Body of pancreas (tissue), 4 donors: ENCODE measurements around the gene NBEA. TPM values are rescaled to one million over a fixed set of nuclear protein-coding genes. Genes with fewer than 3 reads are reported as not detected.

Experiments
- ATAC-seq: fragments of 150-250 bp; one replicate; pipeline ENCODE4 v1.9.1; 2016
- DNase-seq, 4 donors: peaks; one replicate each; pipeline ENCODE4 v3.0.0-alpha.2; 2019
- H3K27ac ChIP-seq, 4 donors: fragments of 200-600 bp; sonication (generic); 1 replicate in 3 of 4; 2 replicates in 1 of 4; pipeline versions ENCODE4 v1.5.1 to v1.6.1; 2016 to 2019; ENCODE audit warnings: mild to moderate bottlenecking in 1 of 4, mixed read lengths in 1 of 4, moderate library complexity in 1 of 4
- H3K27me3 ChIP-seq, 2 donors: fragments of 200-600 bp; sonication (generic); one replicate each; pipeline ENCODE4 v1.6.0; 2016; ENCODE audit warnings: mild to moderate bottlenecking in 1 of 2
- H3K36me3 ChIP-seq, 2 donors: fragments of 200-600 bp; sonication (generic); replicated peaks in 1 of 2; 2 replicates each; pipeline ENCODE4 v1.5.1; 2016; ENCODE audit warnings: low read depth in 2 of 2; ENCODE audit not compliant: insufficient read depth in 1 of 2
- H3K4me1 ChIP-seq: fragments of 200-600 bp; sonication (generic); one replicate; pipeline ENCODE4 v1.6.0; 2016
- H3K4me3 ChIP-seq, 2 donors: fragments of 200-600 bp; sonication (generic); 1 replicate in 1 of 2; 2 replicates in 1 of 2; pipeline ENCODE4 v1.5.1; 2016 to 2019
- H3K9me3 ChIP-seq, 3 donors: fragments of 200-600 bp; sonication (generic); 1 replicate in 2 of 3; 2 replicates in 1 of 3; pipeline ENCODE4 v1.5.1; 2016
- CTCF ChIP-seq, 7 experiments: fragments of 450-650 bp in 4 of 7; fragments of 200-600 bp in 3 of 7; sonication (generic) in 3 of 7; IDR thresholded peaks; one replicate each; pipeline ENCODE4 v1.5.1; 2016 to 2019; ENCODE audit warnings: antibody characterized with exemption in 7 of 7
- POLR2A ChIP-seq, 3 donors: fragments of 450-650 bp; IDR thresholded peaks; one replicate each; pipeline ENCODE4 v1.6.1; 2016; ENCODE audit warnings: antibody characterized with exemption in 3 of 3, mild to moderate bottlenecking in 2 of 3
- WGBS, 2 donors: methylation state at CpG; one replicate each; pipeline ENCODE4 v1.1.5; 2017; 5-methylcytosine and 5-hydroxymethylcytosine counted together
- intact Hi-C: fragments of 100-400 bp; cut with DNase I; formaldehyde crosslinking; loops from one replicate; pipeline ENCODE4 v1.15.1; 2023
- total RNA-seq, 2 donors: library from RNA; depleted of rRNA; stranded (reverse); fragments of >200 nt; gene quantifications; one replicate each; pipeline ENCODE4 v1.1.0, GENCODE V29; 2016

Gene NBEA
- total RNA-seq, 2 donors from 2014 or later = 9.6 to 19.1 TPM

GRCh38 chr13:35531526-35531925 lies 589.5 kb downstream of the NBEA start:
- WGBS, 2 donors = 89 to 92% methylated on average over 1 of the region's 1 CpG
- TF ChIP-seq CTCF (IDR thresholded peaks at IDR 0.05) = no peak
- no peak for TF ChIP-seq POLR2A (IDR thresholded peaks at IDR 0.05)
- Histone ChIP-seq H3K4me3 (no peak overlapping the region), H3K9me3 (no peaks in the 10 kb centered on the region), H3K27me3 (no peaks in the 10 kb centered on the region), H3K4me1 (no peaks in the 10 kb centered on the region), H3K36me3 (no peaks in the 10 kb centered on the region), H3K27ac (no peak overlapping the region)
- intact Hi-C loops = no loop called here
- no peak for DNase-seq
- ATAC-seq = no peak

- intact Hi-C loops = no loop called here
These were observed 592.3 kb downstream of the NBEA start for GRCh38 chr13:35534343-35534742.

GRCh38 chr13:35548790-35549189 lies 606.7 kb downstream of the NBEA start:
- intact Hi-C loops = no loop called here
- WGBS, 2 donors = 90 to 91% methylated on average over 1 of the region's 1 CpG
- H3K4me1 ChIP-seq = no peaks in the 10 kb centered on the region
- H3K27me3 ChIP-seq = no peaks in the 10 kb centered on the region
- H3K9me3 ChIP-seq = no peaks in the 10 kb centered on the region
- no peak overlapping the region for H3K4me3 ChIP-seq
- no peak for DNase-seq
- H3K36me3 ChIP-seq = no peaks in the 10 kb centered on the region
- no peak overlapping the region for H3K27ac ChIP-seq
- ATAC-seq = no peak
- TF ChIP-seq CTCF (IDR thresholded peaks at IDR 0.05) (no peak), POLR2A (IDR thresholded peaks at IDR 0.05) (no peak)

More at GRCh38 chr13:35534343-35534742, 592.3 kb downstream of the NBEA start:
- H3K27me3 ChIP-seq = no peaks in the 10 kb centered on the region
- H3K36me3 ChIP-seq = no peaks in the 10 kb centered on the region
- no peak for TF ChIP-seq CTCF (IDR thresholded peaks at IDR 0.05)
- TF ChIP-seq POLR2A (IDR thresholded peaks at IDR 0.05) = no peak
- no peak for ATAC-seq
- no peaks in the 10 kb centered on the region for H3K9me3 ChIP-seq
- H3K4me1 ChIP-seq = no peaks in the 10 kb centered on the region
- no peak overlapping the region for H3K4me3 ChIP-seq
- no peak overlapping the region for H3K27ac ChIP-seq
- WGBS, 2 donors = 49 to 70% methylated on average over 1 of the region's 1 CpG
- DNase-seq = no peak

GRCh38 chr13:35549481-35549880 lies 607.4 kb downstream of the NBEA start:
- Histone ChIP-seq H3K27ac (no peak overlapping the region), H3K27me3 (no peaks in the 10 kb centered on the region), H3K4me3 (no peak overlapping the region), H3K9me3 (no peaks in the 10 kb centered on the region), H3K36me3 (no peaks in the 10 kb centered on the region), H3K4me1 (no peaks in the 10 kb centered on the region)
- no peak for ATAC-seq
- intact Hi-C loops = no loop called here
- TF ChIP-seq POLR2A (IDR thresholded peaks at IDR 0.05) (no peak), CTCF (IDR thresholded peaks at IDR 0.05) (no peak)
- no peak for DNase-seq

GRCh38 chr13:35552172-35552844 lies 610.2 kb downstream of the NBEA start:
- intact Hi-C loops = no loop called here
- TF ChIP-seq POLR2A (IDR thresholded peaks at IDR 0.05) (no peak), CTCF (IDR thresholded peaks at IDR 0.05) (no peak)
- H3K36me3 ChIP-seq = no peaks in the 10 kb centered on the region
- no peak overlapping the region for H3K27ac ChIP-seq
- no peaks in the 10 kb centered on the region for H3K9me3 ChIP-seq
- no peaks in the 10 kb centered on the region for H3K4me1 ChIP-seq
- ATAC-seq (no peak), DNase-seq (no peak)
- H3K27me3 ChIP-seq = no peaks in the 10 kb centered on the region
- WGBS, 2 donors = 59 to 84% methylated on average over 3 of the region's 3 CpGs
- H3K4me3 ChIP-seq = no peak overlapping the region
